ENCODE measurements around the gene MNDA.

DNA sequence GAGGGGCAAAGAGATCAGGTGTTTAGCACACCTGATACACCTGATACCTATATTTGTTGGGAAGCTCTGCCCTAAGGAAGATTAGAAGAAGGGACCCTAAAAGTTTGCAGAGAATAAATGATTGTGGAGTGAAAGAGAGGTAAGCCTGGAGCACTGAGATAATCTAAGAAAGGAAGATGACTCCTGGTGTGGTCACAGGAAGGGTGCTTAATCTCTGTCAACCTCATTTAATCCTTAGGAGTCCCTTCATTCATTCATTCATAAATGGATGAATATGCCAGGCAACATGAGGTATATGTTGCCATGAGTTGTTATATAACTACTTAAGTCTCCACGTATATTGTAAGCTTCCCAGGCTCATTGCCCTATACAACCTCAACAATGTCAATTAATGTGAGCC, 16.2 kb upstream of the MNDA start:
- TF ChIP-seq, protein P1, sequence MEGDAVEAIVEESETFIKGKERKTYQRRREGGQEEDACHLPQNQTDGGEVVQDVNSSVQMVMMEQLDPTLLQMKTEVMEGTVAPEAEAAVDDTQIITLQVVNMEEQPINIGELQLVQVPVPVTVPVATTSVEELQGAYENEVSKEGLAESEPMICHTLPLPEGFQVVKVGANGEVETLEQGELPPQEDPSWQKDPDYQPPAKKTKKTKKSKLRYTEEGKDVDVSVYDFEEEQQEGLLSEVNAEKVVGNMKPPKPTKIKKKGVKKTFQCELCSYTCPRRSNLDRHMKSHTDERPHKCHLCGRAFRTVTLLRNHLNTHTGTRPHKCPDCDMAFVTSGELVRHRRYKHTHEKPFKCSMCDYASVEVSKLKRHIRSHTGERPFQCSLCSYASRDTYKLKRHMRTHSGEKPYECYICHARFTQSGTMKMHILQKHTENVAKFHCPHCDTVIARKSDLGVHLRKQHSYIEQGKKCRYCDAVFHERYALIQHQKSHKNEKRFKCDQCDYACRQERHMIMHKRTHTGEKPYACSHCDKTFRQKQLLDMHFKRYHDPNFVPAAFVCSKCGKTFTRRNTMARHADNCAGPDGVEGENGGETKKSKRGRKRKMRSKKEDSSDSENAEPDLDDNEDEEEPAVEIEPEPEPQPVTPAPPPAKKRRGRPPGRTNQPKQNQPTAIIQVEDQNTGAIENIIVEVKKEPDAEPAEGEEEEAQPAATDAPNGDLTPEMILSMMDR (IDR thresholded peaks at IDR 0.05), result no peak
- no peak for TF ChIP-seq POLR2A (IDR thresholded peaks at IDR 0.05)

All from sigmoid colon (tissue), 3 donors.